HG03066 (cell line): ENCODE data around the gene KRTAP4-4.
"Not testable (repeated sequence)": the region's sequence is repeated elsewhere in the genome, so short reads cannot be mapped to it uniquely, and the experiment has no call there.

Experiments used
- ATAC-seq: cut with Tn5 transposase; IDR thresholded peaks from one replicate; pipeline ENCODE4 v1.9.1; 2021; ENCODE audit warnings: low read depth; ENCODE audit not compliant: unreplicated experiment

The KRTAP4-4 gene

GRCh38 chr17:41149652-41149985 is 10.9 kb downstream of the KRTAP4-4 start, which contains the start of gene KRTAP4-5:
KRTAP4-5 (minus strand) TSS chr17:41149825; CDS start chr17:41149767, 58 bp downstream.
- no peak for ATAC-seq

- not testable (repeated sequence) for ATAC-seq
Observed at GRCh38 chr17:41148971-41149651, 11.4 kb downstream of the KRTAP4-4 start.

- ATAC-seq = no peak
Observed at GRCh38 chr17:41147531-41148204, 12.9 kb downstream of the KRTAP4-4 start.

GRCh38 chr17:41145261-41145660 is 15.3 kb downstream of the KRTAP4-4 start:
- no peak for ATAC-seq

GRCh38 chr17:41144846-41145245 is 15.7 kb downstream of the KRTAP4-4 start:
- no peak for ATAC-seq

- no peak for ATAC-seq
Observed at GRCh38 chr17:41141361-41141760, 19.2 kb downstream of the KRTAP4-4 start.

GRCh38 chr17:41140360-41141131 is 20.0 kb downstream of the KRTAP4-4 start, which contains the start of gene KRTAP4-6:
KRTAP4-6 (minus strand) TSS chr17:41140544; CDS start chr17:41140487, 57 bp downstream.
- ATAC-seq = no peak

GRCh38 chr17:41139865-41140264 is 20.7 kb downstream of the KRTAP4-4 start:
- ATAC-seq = not testable (repeated sequence)

GRCh38 chr17:41133880-41134735 is 26.4 kb downstream of the KRTAP4-4 start:
- ATAC-seq = no peak

- ATAC-seq = no peak
Observed at GRCh38 chr17:41131979-41132378, 28.6 kb downstream of the KRTAP4-4 start.

GRCh38 chr17:41127371-41127770 is 33.2 kb downstream of the KRTAP4-4 start:
- ATAC-seq = no peak

- no peak for ATAC-seq
Observed at GRCh38 chr17:41126412-41126811, 34.1 kb downstream of the KRTAP4-4 start.

- no peak for ATAC-seq
Observed at GRCh38 chr17:41125064-41125463, 35.5 kb downstream of the KRTAP4-4 start.

- ATAC-seq = not testable (repeated sequence)
Observed at GRCh38 chr17:41123991-41124371, 36.6 kb downstream of the KRTAP4-4 start, which contains the start of gene KRTAP4-12. KRTAP4-12 (minus strand) TSS chr17:41124182; CDS start chr17:41124122, 60 bp downstream.

- not testable (repeated sequence) for ATAC-seq
Observed at GRCh38 chr17:41123292-41123990, 37.1 kb downstream of the KRTAP4-4 start.

GRCh38 chr17:41121742-41122141 is 38.8 kb downstream of the KRTAP4-4 start:
- ATAC-seq = no peak

- not testable (repeated sequence) for ATAC-seq
Observed at GRCh38 chr17:41119696-41120690, 40.6 kb downstream of the KRTAP4-4 start.

GRCh38 chr17:41118721-41119120 is 41.8 kb downstream of the KRTAP4-4 start:
- ATAC-seq = no peak
